Fibroblast of upper back skin (primary cell): ENCODE results near the gene ST8SIA5.
A peak's percentile ranks its signal among the peaks of the same experiment; 100 is the strongest.

Experiments
- DNase-seq: peaks from one replicate; pipeline ENCODE4 v3.0.0-alpha.2; 2013

ST8SIA5 gene

GRCh38 chr18:46738491-46738890, 18.4 kb downstream of the ST8SIA5 start:
- DNase-seq: no peak

- no peak for DNase-seq
Measured at GRCh38 chr18:46736736-46737135, 20.1 kb downstream of the ST8SIA5 start.

- no peak for DNase-seq
Measured at GRCh38 chr18:46736135-46736534, 20.7 kb downstream of the ST8SIA5 start.

- DNase-seq: no peak
Measured at GRCh38 chr18:46734981-46735380, 21.9 kb downstream of the ST8SIA5 start.

- no peak for DNase-seq
Measured at GRCh38 chr18:46733872-46734271, 23.0 kb downstream of the ST8SIA5 start.

- no peak for DNase-seq
Measured at GRCh38 chr18:46732801-46733200, 24.1 kb downstream of the ST8SIA5 start.

GRCh38 chr18:46732201-46732600, 24.7 kb downstream of the ST8SIA5 start:
- no peak for DNase-seq

- no peak for DNase-seq
Measured at GRCh38 chr18:46731316-46731715, 25.5 kb downstream of the ST8SIA5 start.

GRCh38 chr18:46728219-46728930, 28.5 kb downstream of the ST8SIA5 start:
- no peak for DNase-seq

- no peak for DNase-seq
Measured at GRCh38 chr18:46727177-46727576, 29.7 kb downstream of the ST8SIA5 start.

- DNase-seq: no peak
Measured at GRCh38 chr18:46725310-46725709, 31.5 kb downstream of the ST8SIA5 start.

GRCh38 chr18:46723856-46724415, 32.9 kb downstream of the ST8SIA5 start:
- DNase-seq: no peak

- DNase-seq: no peak
Measured at GRCh38 chr18:46722051-46722450, 34.8 kb downstream of the ST8SIA5 start.

- DNase-seq: no peak
Measured at GRCh38 chr18:46721331-46721730, 35.5 kb downstream of the ST8SIA5 start.

GRCh38 chr18:46720521-46720920, 36.3 kb downstream of the ST8SIA5 start:
- DNase-seq: no peak

- no peak for DNase-seq
Measured at GRCh38 chr18:46720092-46720491, 36.8 kb downstream of the ST8SIA5 start.

- no peak for DNase-seq
Measured at GRCh38 chr18:46719388-46719787, 37.5 kb downstream of the ST8SIA5 start.

- peak; percentile 58 for DNase-seq
Measured at GRCh38 chr18:46718501-46719341, 38.1 kb downstream of the ST8SIA5 start.

- no peak for DNase-seq
Measured at GRCh38 chr18:46716827-46717226, 40.0 kb downstream of the ST8SIA5 start.

GRCh38 chr18:46716336-46716735, 40.5 kb downstream of the ST8SIA5 start:
- DNase-seq: no peak

- DNase-seq: no peak
Measured at GRCh38 chr18:46715062-46715461, 41.8 kb downstream of the ST8SIA5 start.

- peak; percentile 86 for DNase-seq
Measured at GRCh38 chr18:46712406-46712805, 44.4 kb downstream of the ST8SIA5 start.

- peak; percentile 8 for DNase-seq
Measured at GRCh38 chr18:46711444-46711863, 45.4 kb downstream of the ST8SIA5 start.

- no peak for DNase-seq
Measured at GRCh38 chr18:46706968-46707367, 49.9 kb downstream of the ST8SIA5 start.
